Psoas muscle (tissue), 8 donors: Measurements from ENCODE around the gene FRMPD3. TPM values are rescaled to one million over a fixed set of nuclear protein-coding genes. Genes with fewer than 3 reads are reported as not detected.
"Not testable (repeated sequence)": the region's sequence is repeated elsewhere in the genome, so short reads cannot be mapped to it uniquely, and the experiment has no call there.

Source experiments
- ATAC-seq, 4 donors: fragments of 200-7000 bp; cut with Tn5 transposase; one replicate each; pipeline ENCODE4 v1.9.1; 2020; ENCODE audit warnings: moderate library complexity in 3 of 4, mild to moderate bottlenecking in 2 of 4
- DNase-seq, 2 donors: peaks; one replicate each; pipeline ENCODE4 v3.0.0-alpha.2; 2020
- H3K27ac ChIP-seq: fragments of 200-600 bp; one replicate; pipeline ENCODE4 v1.8.0; 2022
- H3K27me3 ChIP-seq, 3 donors: fragments of 200-600 bp in 1 of 3; one replicate each; pipeline versions ENCODE4 v1.6.1 to v1.8.0; 2013 to 2022; ENCODE audit warnings: low read length in 2 of 3, mild to moderate bottlenecking in 2 of 3, moderate library complexity in 1 of 3; ENCODE audit not compliant: insufficient read depth in 3 of 3
- H3K36me3 ChIP-seq, 2 donors: fragments of 200-600 bp in 1 of 2; one replicate each; pipeline versions ENCODE4 v1.6.1 to v1.8.0; 2013 to 2022; ENCODE audit warnings: low read depth in 1 of 2, mild to moderate bottlenecking in 1 of 2, moderate library complexity in 1 of 2; ENCODE audit not compliant: insufficient read depth in 1 of 2
- H3K4me1 ChIP-seq: fragments of 200-600 bp; one replicate; pipeline ENCODE4 v1.8.0; 2022
- H3K4me3 ChIP-seq: fragments of 200-600 bp; one replicate; pipeline ENCODE4 v1.8.0; 2022; ENCODE audit warnings: mild to moderate bottlenecking
- H3K9me3 ChIP-seq: fragments of 200-600 bp; one replicate; pipeline ENCODE4 v1.8.0; 2022
- WGBS, 3 donors: extraction: QIAGEN DNeasy Blood & Tissue Kit; methylation state at CpG; one replicate each; pipeline versions ENCODE4 v1.1.6 to v1.1.7; 2013; 5-methylcytosine and 5-hydroxymethylcytosine counted together
- intact Hi-C, 2 donors: fragments of 100-400 bp; cut with DNase I; formaldehyde crosslinking; loops; one replicate each; pipeline versions ENCODE4 v1.11.0 to v1.14.2; 2022
- polyA plus RNA-seq, 3 donors: library from polyadenylated mRNA; stranded (reverse); fragments of 200-250 nt; gene quantifications; one replicate each; pipeline ENCODE4 v1.2.3, GENCODE V29; 2013
- total RNA-seq, 4 donors: library from RNA; stranded (reverse); fragmentation: NEBNext Ultra II Directional in 2 of 4; extraction: Animal tissue kit (Norgen Biotek cat#: 25700) in 2 of 4; gene quantifications; one replicate each; pipeline versions ENCODE4 v1.2.1 to v1.2.4, GENCODE V29; 2021 to 2023
- TF ChIP-seq, protein P1 (sequence below): fragments of 200-600 bp; IDR thresholded peaks from one replicate; pipeline ENCODE4 v1.8.0; 2022; ENCODE audit warnings: antibody characterized with exemption
- donor health status: healthy with polysubstance abuse.
- donor health status: DM: no; HTN: no; CAD: no; lungs with moderate emphysema.
- donor health status: Bipolar disorder and iron deficiency.
- donor health status: healthy.
- donor health status: DM: yes; HTN: yes; CAD: no.
- donor health status: DM: no; HTN: no; CAD: no.
- donor health status: DM: no; HTN: no; CAD: no.
- donor health status: DM: yes; HTN: yes; CAD: no.

FRMPD3 gene
- total and polyA plus RNA-seq, 7 donors: 0.01 to 0.02 TPM; not detected in 5

DNA sequence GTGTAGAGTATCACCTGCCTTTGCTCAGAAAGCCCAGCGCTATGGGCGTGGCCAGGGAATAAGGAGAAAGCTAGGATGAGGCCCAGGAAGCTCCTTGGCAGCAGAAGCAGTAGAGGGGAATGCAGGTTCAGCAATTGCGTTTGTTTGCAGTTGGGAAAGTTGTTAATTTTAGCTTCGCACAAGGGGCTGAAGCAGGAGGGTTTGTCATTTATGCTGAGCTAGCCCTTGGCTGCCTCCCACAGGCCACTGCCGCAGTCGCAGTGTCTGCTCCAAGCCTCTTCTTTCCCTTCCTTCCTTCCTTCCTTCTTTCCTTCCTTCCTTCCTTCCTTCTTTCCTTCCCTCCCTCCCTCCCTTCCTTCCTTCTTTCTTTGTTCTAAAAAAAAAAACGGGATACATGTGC, 21.5 kb downstream of the FRMPD3 start:
- TF ChIP-seq, protein P1, sequence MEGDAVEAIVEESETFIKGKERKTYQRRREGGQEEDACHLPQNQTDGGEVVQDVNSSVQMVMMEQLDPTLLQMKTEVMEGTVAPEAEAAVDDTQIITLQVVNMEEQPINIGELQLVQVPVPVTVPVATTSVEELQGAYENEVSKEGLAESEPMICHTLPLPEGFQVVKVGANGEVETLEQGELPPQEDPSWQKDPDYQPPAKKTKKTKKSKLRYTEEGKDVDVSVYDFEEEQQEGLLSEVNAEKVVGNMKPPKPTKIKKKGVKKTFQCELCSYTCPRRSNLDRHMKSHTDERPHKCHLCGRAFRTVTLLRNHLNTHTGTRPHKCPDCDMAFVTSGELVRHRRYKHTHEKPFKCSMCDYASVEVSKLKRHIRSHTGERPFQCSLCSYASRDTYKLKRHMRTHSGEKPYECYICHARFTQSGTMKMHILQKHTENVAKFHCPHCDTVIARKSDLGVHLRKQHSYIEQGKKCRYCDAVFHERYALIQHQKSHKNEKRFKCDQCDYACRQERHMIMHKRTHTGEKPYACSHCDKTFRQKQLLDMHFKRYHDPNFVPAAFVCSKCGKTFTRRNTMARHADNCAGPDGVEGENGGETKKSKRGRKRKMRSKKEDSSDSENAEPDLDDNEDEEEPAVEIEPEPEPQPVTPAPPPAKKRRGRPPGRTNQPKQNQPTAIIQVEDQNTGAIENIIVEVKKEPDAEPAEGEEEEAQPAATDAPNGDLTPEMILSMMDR: no peak
- no peak overlapping the region for H3K27ac ChIP-seq
- peaks cover 0 to 21% (median 0%) of the 10 kb centered on the region in 3 donors for H3K27me3 ChIP-seq
- DNase-seq (no peak), ATAC-seq (no peak)
- no peaks in the 10 kb centered on the region for H3K4me1 ChIP-seq
- H3K9me3 ChIP-seq: no peaks in the 10 kb centered on the region
- 43 to 57% (median 53%) methylated on average over 6 to 7 of the region's 7 CpGs for WGBS, 3 donors
- no peak overlapping the region for H3K4me3 ChIP-seq
- intact Hi-C loops: no loop called here
- H3K36me3 ChIP-seq: no peaks in the 10 kb centered on the region

DNA sequence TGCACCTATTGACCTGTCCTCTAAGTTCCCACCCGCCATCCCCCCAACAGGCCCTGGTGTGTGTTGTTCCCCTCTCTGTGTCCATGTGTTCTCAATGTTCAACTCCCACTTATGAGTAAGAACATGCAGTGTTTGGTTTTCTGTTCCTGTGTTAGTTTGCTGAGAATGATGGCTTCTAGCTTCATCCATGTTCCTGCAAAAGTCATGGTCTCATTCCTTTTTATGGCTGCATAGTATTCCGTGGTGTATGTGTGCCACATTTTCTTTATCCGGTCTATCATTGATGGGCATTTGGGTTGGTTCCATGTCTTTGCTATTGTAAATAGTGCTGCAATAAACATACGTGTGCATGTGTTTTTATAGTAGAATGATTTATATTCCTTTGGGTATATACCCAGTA, 22.0 kb downstream of the FRMPD3 start:
- H3K9me3 ChIP-seq, H3K36me3 ChIP-seq, H3K4me3 ChIP-seq, intact Hi-C loops, ATAC-seq, DNase-seq, H3K4me1 ChIP-seq, H3K27ac ChIP-seq: not testable (repeated sequence)
- peaks cover 0 to 21% (median 0%) of the 10 kb centered on the region in 3 donors for H3K27me3 ChIP-seq
- 74 to 93% (median 91%) methylated on average over 4 of the region's 4 CpGs for WGBS, 3 donors

DNA sequence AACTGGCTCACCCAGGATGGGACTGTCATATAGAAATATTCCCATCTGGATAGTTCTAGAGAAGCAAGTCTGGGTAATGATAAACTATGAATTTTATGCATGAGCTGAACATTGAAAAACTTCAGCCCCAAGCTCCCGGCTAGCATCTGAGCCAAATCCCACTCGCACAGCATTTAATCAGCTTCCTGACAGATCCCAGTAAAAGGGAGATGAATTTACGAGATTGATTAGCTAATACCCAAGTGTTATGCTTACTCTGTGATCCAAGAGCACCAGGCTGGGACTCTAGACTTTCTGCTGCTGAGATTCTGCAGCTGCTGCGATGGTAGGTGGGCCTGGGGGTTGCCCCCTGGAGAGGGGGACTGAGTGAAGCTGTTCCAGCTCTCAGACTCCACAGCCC, 28.0 kb downstream of the FRMPD3 start:
- no peak overlapping the region for H3K4me3 ChIP-seq
- intact Hi-C loops: no loop called here
- H3K9me3 ChIP-seq: no peaks in the 10 kb centered on the region
- DNase-seq (no peak), ATAC-seq (no peak)
- TF ChIP-seq, protein P1: no peak
- H3K27me3 ChIP-seq: peaks cover 0 to 25% (median 0%) of the 10 kb centered on the region in 3 donors
- no peak overlapping the region for H3K27ac ChIP-seq
- 44 to 51% (median 47%) methylated on average over 4 of the region's 4 CpGs for WGBS, 3 donors
- H3K36me3 ChIP-seq: no peaks in the 10 kb centered on the region
- no peaks in the 10 kb centered on the region for H3K4me1 ChIP-seq

DNA sequence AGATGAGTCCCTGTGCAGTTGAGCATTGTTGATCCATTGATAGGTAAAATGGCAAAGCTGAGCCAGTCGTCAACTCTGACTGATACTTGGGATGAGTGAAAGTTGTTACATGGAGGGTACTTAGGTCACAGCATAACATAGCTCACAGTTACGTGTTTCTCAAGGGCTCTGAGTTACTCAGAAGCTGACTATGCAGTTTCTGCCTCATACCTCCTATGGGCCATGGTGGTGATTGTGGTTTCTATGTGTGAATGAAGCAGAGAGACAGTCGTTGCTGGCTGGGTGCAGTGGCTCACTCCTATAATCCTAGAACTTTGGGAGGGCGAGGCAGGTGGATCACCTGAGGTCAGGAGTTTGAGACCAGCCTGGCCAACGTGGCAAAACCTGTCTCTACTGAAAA, 30.8 kb downstream of the FRMPD3 start:
- Histone ChIP-seq H3K36me3 (no peaks in the 10 kb centered on the region), H3K27me3 (peaks cover 0 to 24% (median 0%) of the 10 kb centered on the region in 3 donors), H3K4me1 (no peaks in the 10 kb centered on the region), H3K4me3 (no peak overlapping the region), H3K27ac (no peak overlapping the region), H3K9me3 (no peaks in the 10 kb centered on the region)
- intact Hi-C loops: no loop called here
- DNase-seq (no peak), ATAC-seq (no peak)
- TF ChIP-seq, protein P1: no peak
- 57 to 90% (median 89%) methylated on average over 5 of the region's 5 CpGs for WGBS, 3 donors

DNA sequence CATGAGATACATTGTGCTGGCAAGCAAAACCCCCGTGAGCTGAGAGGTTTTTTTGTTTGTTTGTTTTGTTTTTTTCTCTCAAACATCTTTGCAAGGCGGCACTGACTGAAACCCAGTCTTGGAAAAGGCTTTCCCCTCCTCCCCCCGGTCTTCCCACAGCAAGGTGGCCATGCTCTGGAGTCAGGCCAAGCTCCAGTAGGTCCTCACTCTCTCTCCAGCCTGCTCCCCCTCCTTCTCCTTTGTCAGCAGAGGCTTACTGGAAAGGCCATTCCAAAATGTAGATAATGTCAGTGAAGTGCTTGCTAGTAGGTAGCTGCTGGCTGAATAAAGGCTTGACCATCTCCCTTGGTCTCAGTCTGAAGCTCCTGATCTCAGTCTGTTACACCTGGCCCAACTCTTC, 32.6 kb downstream of the FRMPD3 start:
- intact Hi-C loops: no loop called here
- H3K27me3 ChIP-seq: peaks cover 0 to 17% (median 0%) of the 10 kb centered on the region in 3 donors
- H3K4me3 ChIP-seq: no peak overlapping the region

More for the DNA sequence above, 32.6 kb downstream of the FRMPD3 start:
- ATAC-seq (no peak), DNase-seq (no peak)
- 64 to 80% (median 76%) methylated on average over 3 of the region's 3 CpGs for WGBS, 3 donors
- TF ChIP-seq, protein P1: no peak
- H3K9me3 ChIP-seq: no peaks in the 10 kb centered on the region
- H3K4me1 ChIP-seq: no peaks in the 10 kb centered on the region
- no peak overlapping the region for H3K27ac ChIP-seq
- no peaks in the 10 kb centered on the region for H3K36me3 ChIP-seq
